CD14-positive monocyte (primary cell): Measurements from ENCODE around the gene SAMD4B. TPM values are rescaled to one million over a fixed set of nuclear protein-coding genes. Genes with fewer than 3 reads are reported as not detected.

Experiments used
- DNase-seq, 3 donors: peaks; one replicate each; pipeline ENCODE4 v3.0.0-alpha.2; 2011 to 2022
- H2AFZ ChIP-seq: 2 replicates; pipeline ENCODE4 v1.6.0; 2012; ENCODE audit warnings: mild to moderate bottlenecking, low read depth, low read length, inconsistent platforms; ENCODE audit not compliant: insufficient read depth, poor library complexity, severe bottlenecking
- H3K27ac ChIP-seq, 2 donors: 1 replicate in 1 of 2; 2 replicates in 1 of 2; pipeline ENCODE4 v1.5.1; 2012 to 2013; ENCODE audit warnings: low read length in 2 of 2, control low read depth in 1 of 2, inconsistent platforms in 1 of 2, low read depth in 1 of 2, mild to moderate bottlenecking in 1 of 2
- H3K27me3 ChIP-seq, 2 donors: one replicate each; pipeline versions ENCODE4 v1.6.0 to v1.6.1; 2011 to 2013; ENCODE audit warnings: low read length in 2 of 2; ENCODE audit not compliant: control insufficient read depth in 2 of 2, insufficient read depth in 2 of 2
- H3K36me3 ChIP-seq, 2 donors: replicated peaks in 1 of 2; 1 replicate in 1 of 2; 2 replicates in 1 of 2; pipeline versions ENCODE4 v1.5.1 to v1.6.1; 2012 to 2013; ENCODE audit warnings: low read length in 2 of 2, control low read depth in 1 of 2, inconsistent platforms in 1 of 2, mild to moderate bottlenecking in 1 of 2; ENCODE audit not compliant: insufficient read depth in 2 of 2, control insufficient read depth in 1 of 2
- H3K4me1 ChIP-seq, 2 donors: 1 replicate in 1 of 2; 2 replicates in 1 of 2; pipeline versions ENCODE4 v1.5.1 to v1.6.1; 2012 to 2013; ENCODE audit warnings: low read length in 2 of 2, control low read depth in 1 of 2, inconsistent platforms in 1 of 2, mild to moderate bottlenecking in 1 of 2, moderate library complexity in 1 of 2; ENCODE audit not compliant: insufficient read depth in 2 of 2, control insufficient read depth in 1 of 2
- H3K4me2 ChIP-seq: replicated peaks from 2 replicates; pipeline ENCODE3; 2012; ENCODE audit warnings: low read length, moderate library complexity, mild to moderate bottlenecking; ENCODE audit not compliant: poor library complexity, severe bottlenecking; ENCODE audit errors: extremely low read depth
- H3K4me3 ChIP-seq, 3 experiments: fragments of 200-600 bp in 1 of 3; sonication (generic) in 1 of 3; replicated peaks in 1 of 3; 1 replicate in 2 of 3; 2 replicates in 1 of 3; pipeline ENCODE4 v1.5.1; 2011 to 2013; ENCODE audit warnings: low read length in 3 of 3, mild to moderate bottlenecking in 3 of 3, control low read depth in 2 of 3, low read depth in 2 of 3, inconsistent platforms in 1 of 3, moderate library complexity in 1 of 3
- H3K79me2 ChIP-seq: 2 replicates; pipeline ENCODE4 v1.6.0; 2012; ENCODE audit warnings: mild to moderate bottlenecking, control low read depth, inconsistent platforms, low read length, moderate library complexity; ENCODE audit not compliant: insufficient read depth
- H3K9ac ChIP-seq: 2 replicates; pipeline ENCODE4 v1.6.0; 2017; ENCODE audit warnings: low read length, mild to moderate bottlenecking; ENCODE audit not compliant: insufficient read depth, poor library complexity, severe bottlenecking
- H3K9me3 ChIP-seq, 2 donors: replicated peaks in 1 of 2; 1 replicate in 1 of 2; 2 replicates in 1 of 2; pipeline versions ENCODE4 v1.5.1 to v1.6.1; 2012 to 2013; ENCODE audit warnings: low read length in 2 of 2, control low read depth in 1 of 2; ENCODE audit not compliant: control insufficient read depth in 1 of 2, insufficient read depth in 1 of 2
- H4K20me1 ChIP-seq: 2 replicates; pipeline ENCODE4 v1.6.0; 2012; ENCODE audit warnings: mild to moderate bottlenecking, low read length, control low read depth, moderate library complexity; ENCODE audit not compliant: insufficient read depth
- H3K27ac Mint-ChIP-seq, 7 donors: one replicate each; pipeline ENCODE4 v1.8.0; 2020; ENCODE audit warnings: mild to moderate bottlenecking in 7 of 7, mixed read lengths in 7 of 7, moderate library complexity in 6 of 7, inconsistent platforms in 2 of 7
- H3K27me3 Mint-ChIP-seq, 3 donors: one replicate each; pipeline ENCODE4 v1.8.0; 2021 to 2022; ENCODE audit warnings: low read depth in 3 of 3, mild to moderate bottlenecking in 3 of 3, mixed read lengths in 3 of 3, moderate library complexity in 3 of 3, inconsistent platforms in 1 of 3
- H3K36me3 Mint-ChIP-seq, 2 donors: one replicate each; pipeline ENCODE4 v1.8.0; 2020; ENCODE audit warnings: mixed read lengths in 2 of 2, inconsistent platforms in 1 of 2, mild to moderate bottlenecking in 1 of 2
- H3K4me1 Mint-ChIP-seq: one replicate; pipeline ENCODE4 v1.8.0; 2020; ENCODE audit warnings: mild to moderate bottlenecking, mixed read lengths
- H3K4me3 Mint-ChIP-seq, 2 donors: one replicate each; pipeline ENCODE4 v1.8.0; 2020; ENCODE audit warnings: mild to moderate bottlenecking in 2 of 2, mixed read lengths in 2 of 2, moderate library complexity in 1 of 2
- H3K9me3 Mint-ChIP-seq, 7 donors: one replicate each; pipeline ENCODE4 v1.8.0; 2020 to 2022; ENCODE audit warnings: mixed read lengths in 7 of 7, mild to moderate bottlenecking in 6 of 7, moderate library complexity in 6 of 7, inconsistent platforms in 2 of 7
- WGBS: methylation state at CpG from one replicate; pipeline ENCODE4 v1.1.5; 2013; ENCODE audit warnings: missing lambda C conversion rate; ENCODE audit not compliant: insufficient coverage; 5-methylcytosine and 5-hydroxymethylcytosine counted together
- intact Hi-C, 2 donors: fragments of 100-400 bp; cut with micrococcal nuclease; formaldehyde crosslinking; loops; one replicate each; pipeline versions ENCODE4 v1.15.0 to v1.15.1; 2023
- polyA plus RNA-seq, 3 donors: library from polyadenylated mRNA; depleted of rRNA in 1 of 3; unstranded in 2 of 3; stranded (reverse) in 1 of 3; fragments of 300-500 nt in 2 of 3; fragments of >200 nt in 1 of 3; fragmentation: Illumina TruSeq in 2 of 3; gene quantifications; 1 replicate in 2 of 3; 2 replicates in 1 of 3; pipeline ENCODE4 v1.2.3, GENCODE V29; 2012 to 2021
- TF ChIP-seq, protein P1 (sequence below): fragments of 200-600 bp; IDR thresholded peaks from one replicate; pipeline ENCODE4 v1.8.0; 2022; ENCODE audit warnings: antibody characterized with exemption, mild to moderate bottlenecking

Gene SAMD4B
- polyA plus RNA-seq, 3 donors = 4.5 to 56.6 (median 5.6) TPM

DNA sequence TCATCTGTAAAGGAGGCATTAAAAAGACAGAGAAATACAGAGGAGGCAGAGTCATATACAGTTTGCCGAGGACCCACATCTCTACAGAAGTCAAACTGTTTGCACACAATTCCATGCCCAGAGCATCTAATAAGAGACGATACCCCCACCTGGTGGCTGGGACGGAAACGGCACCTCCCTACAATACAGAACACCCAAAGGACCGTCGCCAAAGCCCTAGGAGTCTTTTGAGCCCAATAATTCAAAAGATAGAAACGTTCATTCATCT, 69.5 kb downstream of the SAMD4B start:
- H2AFZ ChIP-seq = no peak overlapping the region

DNA sequence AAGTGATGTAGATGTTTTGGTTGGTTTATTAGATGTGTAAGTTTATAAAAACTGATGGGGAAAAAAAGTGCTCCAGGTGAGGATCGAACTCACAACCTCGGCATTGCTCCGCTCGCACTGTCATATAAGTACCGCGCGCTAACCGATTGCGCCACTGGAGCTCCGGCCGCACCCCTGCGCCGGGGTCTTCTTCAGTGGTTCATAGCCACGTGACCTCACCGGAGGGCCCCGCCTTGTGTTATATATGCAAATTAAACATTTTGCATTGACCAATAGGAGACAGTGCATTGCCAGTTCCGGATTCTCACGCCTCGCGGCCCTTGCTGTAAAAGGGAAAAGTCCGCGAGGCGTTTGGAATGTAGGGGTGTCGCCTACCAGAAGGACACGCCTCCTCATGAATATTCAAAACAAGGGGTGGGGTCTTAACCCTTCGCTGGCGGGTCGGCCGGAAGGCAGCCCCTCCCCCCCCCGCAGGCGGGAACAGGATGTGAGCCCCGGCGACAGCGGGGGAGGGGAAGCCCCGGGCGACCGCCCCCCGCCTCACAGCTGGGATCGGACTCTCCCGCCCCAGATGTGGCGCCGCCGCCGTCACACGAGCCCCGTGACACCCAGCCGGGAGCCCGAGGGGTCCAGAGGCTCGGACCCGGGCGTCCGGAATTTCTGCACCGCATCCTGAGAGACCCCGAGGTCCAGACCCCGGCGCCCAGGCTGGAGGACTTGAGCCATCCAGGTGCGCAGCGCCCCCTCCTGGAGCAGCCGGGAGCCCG, 70.1 kb downstream of the SAMD4B start, which contains the start of gene PLEKHG2:
TSS of gene PLEKHG2 (plus strand) at position 570 of the 767 bp plus-strand sequence. CDS start 1,418 bp downstream, outside the sequence.
- Histone ChIP-seq H4K20me1 (peaks cover 85% of the 10 kb centered on the region), H3K27me3 (no peaks in the 10 kb centered on the region), H3K9me3 (no peaks in the 10 kb centered on the region), H3K9ac (peak within 1 kb of the TSS; percentile 100), H3K36me3 (peaks cover 17 to 26% of the 10 kb centered on the region in 2 donors), H3K27ac (peak within 1 kb of the TSS; percentile 98 to 99), H3K79me2 (peaks cover 51% of the 10 kb centered on the region), H2AFZ (peak within 1 kb of the TSS; percentile 6), H3K4me2 (peak within 1 kb of the TSS; percentile 83), H3K4me3 (peak within 1 kb of the TSS; percentile 89 to 96 (median 91)), H3K4me1 (peaks cover 27 to 31% of the 10 kb centered on the region in 2 donors)
- Mint-ChIP-seq H3K4me1 (peaks cover 26% of the 10 kb centered on the region), H3K36me3 (peaks cover 34 to 53% of the 10 kb centered on the region in 2 donors), H3K27me3 (peaks cover 2 to 36% (median 10%) of the 10 kb centered on the region in 3 donors), H3K4me3 (peak within 1 kb of the TSS; percentile 91 to 99), H3K27ac (peak within 1 kb of the TSS; percentile 96 to 100 (median 98)), H3K9me3 (peaks cover 6 to 22% (median 14%) of the 10 kb centered on the region in 7 donors)
- DNase-seq = peak; percentile 99
- TF ChIP-seq, protein P1, sequence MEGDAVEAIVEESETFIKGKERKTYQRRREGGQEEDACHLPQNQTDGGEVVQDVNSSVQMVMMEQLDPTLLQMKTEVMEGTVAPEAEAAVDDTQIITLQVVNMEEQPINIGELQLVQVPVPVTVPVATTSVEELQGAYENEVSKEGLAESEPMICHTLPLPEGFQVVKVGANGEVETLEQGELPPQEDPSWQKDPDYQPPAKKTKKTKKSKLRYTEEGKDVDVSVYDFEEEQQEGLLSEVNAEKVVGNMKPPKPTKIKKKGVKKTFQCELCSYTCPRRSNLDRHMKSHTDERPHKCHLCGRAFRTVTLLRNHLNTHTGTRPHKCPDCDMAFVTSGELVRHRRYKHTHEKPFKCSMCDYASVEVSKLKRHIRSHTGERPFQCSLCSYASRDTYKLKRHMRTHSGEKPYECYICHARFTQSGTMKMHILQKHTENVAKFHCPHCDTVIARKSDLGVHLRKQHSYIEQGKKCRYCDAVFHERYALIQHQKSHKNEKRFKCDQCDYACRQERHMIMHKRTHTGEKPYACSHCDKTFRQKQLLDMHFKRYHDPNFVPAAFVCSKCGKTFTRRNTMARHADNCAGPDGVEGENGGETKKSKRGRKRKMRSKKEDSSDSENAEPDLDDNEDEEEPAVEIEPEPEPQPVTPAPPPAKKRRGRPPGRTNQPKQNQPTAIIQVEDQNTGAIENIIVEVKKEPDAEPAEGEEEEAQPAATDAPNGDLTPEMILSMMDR = peak; percentile 79
- intact Hi-C loops = loop anchor here (2.0 kb wide), 2 partner anchors 13 to 19 kb away; no protein-coding TSS in a partner anchor
- WGBS = 0% methylated on average over 48 of the region's 60 CpGs

More for the DNA sequence above, 69.5 kb downstream of the SAMD4B start:
- Mint-ChIP-seq H3K27me3 (peaks cover 2 to 36% (median 10%) of the 10 kb centered on the region in 3 donors), H3K36me3 (peaks cover 39 to 55% of the 10 kb centered on the region in 2 donors), H3K4me1 (peaks cover 26% of the 10 kb centered on the region), H3K9me3 (peaks cover 6 to 27% (median 18%) of the 10 kb centered on the region in 7 donors), H3K4me3 (peak overlapping the region; percentile 91 to 99), H3K27ac (peak overlapping the region; percentile 96 to 100 (median 98))
- Histone ChIP-seq H3K27ac (peak overlapping the region; percentile 98 to 99), H3K79me2 (peaks cover 56% of the 10 kb centered on the region), H4K20me1 (peaks cover 85% of the 10 kb centered on the region), H3K9ac (peak overlapping the region; percentile 100), H3K4me3 (peak overlapping the region; percentile 89 to 96 (median 91)), H3K36me3 (peaks cover 22 to 31% of the 10 kb centered on the region in 2 donors), H3K9me3 (no peaks in the 10 kb centered on the region), H3K4me1 (peaks cover 27 to 31% of the 10 kb centered on the region in 2 donors), H3K4me2 (peak overlapping the region; percentile 83), H3K27me3 (no peaks in the 10 kb centered on the region)
- DNase-seq = peak; percentile 92 to 96 (median 95)
- TF ChIP-seq, protein P1 = peak; percentile 82
- WGBS = 0% methylated on average over 2 of the region's 7 CpGs
- intact Hi-C loops = loop anchor here (2.0 kb wide), 2 partner anchors 13 to 19 kb away; no protein-coding TSS in a partner anchor
